ENCODE measurements around the gene ATF6B. TPM values are rescaled to one million over a fixed set of nuclear protein-coding genes. Genes with fewer than 3 reads are reported as not detected.

ATF6B gene
- total and polyA plus RNA-seq, 2 experiments from 2014 or later, result 24.9 to 26.1 TPM

GRCh38 chr6:32127717-32128592 is at the start of gene ATF6B (continued):
- no peak for TF ChIP-seq EZH2phosphoT487 (IDR thresholded peaks at IDR 0.05; ENCODE audit: unreplicated experiment)

GRCh38 chr6:32177183-32177787 is 49.2 kb upstream of the ATF6B start:
- peak overlapping the region; percentile 79 for H3K4me3 ChIP-seq
- peaks cover 10% of the 10 kb centered on the region; the same call in 1 of the 2 replicates for H4K20me1 ChIP-seq (replicated peaks; ENCODE audit: insufficient read depth)
- Mint-ChIP-seq H3K9me3 (no peaks in the 10 kb centered on the region), H3K36me3 (ENCODE audit: low read depth) (peaks cover 35% of the 10 kb centered on the region), H3K27me3 (ENCODE audit: insufficient read depth, low read depth, poor library complexity) (peaks cover 19% of the 10 kb centered on the region), H3K4me3 (peak overlapping the region; percentile 79), H3K4me1 (peaks cover 51% of the 10 kb centered on the region), H3K27ac (peak overlapping the region; percentile 91)
- peak; percentile 24 for ATAC-seq
- no peaks in the 10 kb centered on the region for H3K9me2 ChIP-seq (ENCODE audit: insufficient read depth)
- no peak overlapping the region for H2AFZ ChIP-seq
- H3K79me2 ChIP-seq (replicated peaks; ENCODE audit: insufficient read depth), result peaks cover 48% of the 10 kb centered on the region
- peak overlapping the region; percentile 84 for H3K4me2 ChIP-seq
- peak overlapping the region; percentile 93 for H3K27ac ChIP-seq (ENCODE audit: low read depth)
- TF ChIP-seq CREB1 (CRISPR knock-in tag; IDR thresholded peaks at IDR 0.05; ENCODE audit: low read depth) (peak; percentile 91), ZNF462 (CRISPR knock-in tag; IDR thresholded peaks at IDR 0.05) (no peak), ZNF114 (CRISPR knock-in tag; IDR thresholded peaks at IDR 0.05) (no peak), POLR2AphosphoS5 (IDR thresholded peaks at IDR 0.05; ENCODE audit: low read depth) (peak; percentile 58)
- DNase-seq (ENCODE audit: low spot score), result peak; percentile 85
- H3K4me1 ChIP-seq (ENCODE audit: insufficient read depth), result peaks cover 22% of the 10 kb centered on the region
- H3K27me3 ChIP-seq (ENCODE audit: insufficient read depth), result no peaks in the 10 kb centered on the region
- 0 out of 2 replicates have a peak, but pooled peaks cover 7% of the 10 kb centered on the region for H3F3A ChIP-seq (replicated peaks; ENCODE audit: low read depth)
- peaks cover 2% of the 10 kb centered on the region; the same call in 1 of the 2 replicates for H3K36me3 ChIP-seq (ENCODE audit: insufficient read depth)

Measured in GM23338 (cell line).